Hepatic stellate cell (primary cell): ENCODE results near the gene BPTF.
A peak's percentile ranks its signal among the peaks of the same experiment; 100 is the strongest.
"Not testable (repeated sequence)": the region's sequence is repeated elsewhere in the genome, so short reads cannot be mapped to it uniquely, and the experiment has no call there.

Experiments
- DNase-seq: peaks from one replicate; pipeline ENCODE4 v3.0.0; 2011; ENCODE audit warnings: low spot score

The BPTF gene

DNA sequence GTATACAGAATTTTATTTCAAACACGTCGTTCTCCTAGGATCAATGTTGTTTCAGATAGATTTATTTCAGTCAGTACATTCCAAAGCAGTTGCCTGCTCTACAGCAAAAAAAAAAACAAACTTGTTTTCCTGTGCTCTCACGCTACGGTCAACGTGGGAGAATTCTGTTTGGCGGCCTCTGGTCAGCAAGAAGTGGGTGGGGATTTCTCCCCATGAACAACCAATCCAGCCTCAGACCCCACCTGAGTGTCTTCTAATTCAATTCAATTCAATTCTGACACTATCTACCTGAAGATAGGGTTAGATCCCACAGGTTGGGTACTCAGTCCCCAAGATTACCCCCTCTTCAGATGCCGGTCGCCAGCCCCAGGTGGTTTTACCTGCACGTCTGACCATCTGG, 148.9 kb downstream of the BPTF start:
- no peak for DNase-seq

DNA sequence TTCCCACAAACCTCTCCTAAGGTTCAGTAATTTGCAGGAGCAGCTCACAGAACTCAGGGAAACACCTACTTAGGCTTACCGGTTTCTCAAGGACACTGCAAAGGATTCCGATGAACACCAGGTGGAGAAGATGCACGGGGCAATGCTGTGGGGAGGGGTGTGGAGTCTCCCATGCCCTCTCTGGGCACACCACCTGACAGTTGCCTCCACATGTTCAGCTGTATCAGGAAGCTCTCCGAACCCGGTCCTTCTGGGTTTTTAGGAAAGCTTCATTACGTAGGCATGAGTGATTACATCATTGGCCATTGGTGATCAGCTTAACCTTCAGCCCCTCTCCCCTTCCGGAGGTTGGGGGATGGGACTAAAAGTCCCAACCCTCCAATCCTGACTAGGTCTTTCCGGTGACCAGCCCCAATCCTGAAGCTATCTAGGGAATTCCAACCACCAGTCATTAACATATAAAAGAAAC, 149.3 kb downstream of the BPTF start:
- no peak for DNase-seq

DNA sequence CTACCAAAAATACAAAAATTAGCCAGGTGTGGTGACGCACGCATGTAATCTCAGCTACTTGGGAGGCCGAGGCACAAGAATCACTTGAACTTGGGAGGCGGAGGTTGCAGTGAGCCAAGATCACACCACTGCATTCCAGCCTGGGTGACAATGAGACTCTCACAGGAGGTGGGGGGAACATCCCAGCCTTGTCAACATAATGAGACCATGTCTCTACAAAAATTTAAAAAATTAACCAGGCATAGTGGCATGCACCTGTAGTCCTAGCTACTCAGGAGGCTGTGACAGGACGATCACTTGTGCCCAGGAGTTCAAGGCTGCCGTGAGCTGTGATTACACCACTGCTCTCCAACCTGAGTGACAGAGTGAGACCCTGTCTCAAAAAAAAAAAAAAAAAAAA, 151.0 kb downstream of the BPTF start:
- DNase-seq: not testable (repeated sequence)

DNA sequence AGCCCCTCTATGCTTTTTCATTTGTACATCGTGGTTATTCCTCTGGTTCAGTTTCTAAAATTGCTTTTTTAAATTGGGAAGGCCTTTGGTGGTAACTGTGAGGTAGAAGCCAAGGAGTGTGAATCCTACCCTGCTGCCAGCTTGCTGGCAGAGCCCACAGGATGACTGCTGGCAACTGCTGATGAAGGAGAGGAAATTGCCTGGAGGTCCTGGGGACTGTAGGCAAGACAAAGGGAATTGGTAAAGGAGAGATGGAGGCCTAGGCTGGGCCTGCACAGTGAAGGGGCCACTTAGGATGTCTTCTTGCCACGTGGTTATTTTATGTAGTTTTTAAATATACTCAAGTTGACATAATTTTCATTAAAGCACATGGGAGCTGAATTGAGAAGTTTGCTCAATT, 155.2 kb downstream of the BPTF start:
- DNase-seq: no peak

DNA sequence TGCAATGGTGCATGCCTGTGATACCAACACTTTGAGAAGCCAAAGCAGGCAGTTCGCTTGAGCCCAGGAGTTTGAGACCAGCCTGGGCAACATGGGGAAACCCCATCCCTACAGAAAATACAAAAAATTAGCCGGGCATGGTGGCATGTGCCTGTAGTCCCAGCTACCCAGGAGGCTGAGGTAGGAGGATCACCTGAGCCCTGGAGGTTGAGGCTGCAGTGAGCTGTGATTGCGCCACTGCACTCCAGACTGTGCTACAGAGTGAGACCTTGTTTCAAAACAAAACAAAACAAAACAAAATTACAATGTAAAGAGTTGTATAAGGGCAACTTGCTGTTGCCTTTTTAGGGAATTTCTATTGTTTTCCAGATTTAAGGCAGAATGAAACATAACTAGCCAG, 155.6 kb downstream of the BPTF start:
- not testable (repeated sequence) for DNase-seq

DNA sequence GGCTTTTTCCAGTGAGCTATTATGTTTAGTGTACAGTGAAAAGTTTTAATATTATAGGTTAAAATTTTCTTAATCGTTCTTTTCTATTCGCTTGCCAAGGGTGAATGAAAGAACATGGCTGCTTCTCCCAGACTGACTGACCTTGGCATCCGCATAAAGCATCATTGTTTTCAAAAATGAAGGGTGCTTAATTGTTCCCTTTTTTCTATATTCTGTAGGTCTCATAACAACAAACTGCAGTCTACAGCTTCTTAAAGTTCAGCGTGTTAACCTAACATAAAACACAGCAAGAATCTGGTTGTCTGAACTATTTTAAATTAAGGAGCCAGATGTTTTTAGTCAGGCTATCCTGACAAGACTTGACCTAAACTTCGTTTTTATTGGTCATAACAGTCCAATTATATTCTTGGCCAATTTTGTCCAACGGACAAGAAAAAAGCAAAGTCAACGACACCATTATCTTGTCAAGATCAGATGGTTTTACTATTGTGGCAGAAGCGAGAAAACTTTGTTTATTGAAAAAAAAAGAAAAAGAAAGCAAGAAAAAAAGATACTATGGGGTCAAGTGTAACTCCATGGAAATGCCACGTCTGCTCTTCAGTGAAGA, 156.8 kb downstream of the BPTF start:
- DNase-seq: no peak

DNA sequence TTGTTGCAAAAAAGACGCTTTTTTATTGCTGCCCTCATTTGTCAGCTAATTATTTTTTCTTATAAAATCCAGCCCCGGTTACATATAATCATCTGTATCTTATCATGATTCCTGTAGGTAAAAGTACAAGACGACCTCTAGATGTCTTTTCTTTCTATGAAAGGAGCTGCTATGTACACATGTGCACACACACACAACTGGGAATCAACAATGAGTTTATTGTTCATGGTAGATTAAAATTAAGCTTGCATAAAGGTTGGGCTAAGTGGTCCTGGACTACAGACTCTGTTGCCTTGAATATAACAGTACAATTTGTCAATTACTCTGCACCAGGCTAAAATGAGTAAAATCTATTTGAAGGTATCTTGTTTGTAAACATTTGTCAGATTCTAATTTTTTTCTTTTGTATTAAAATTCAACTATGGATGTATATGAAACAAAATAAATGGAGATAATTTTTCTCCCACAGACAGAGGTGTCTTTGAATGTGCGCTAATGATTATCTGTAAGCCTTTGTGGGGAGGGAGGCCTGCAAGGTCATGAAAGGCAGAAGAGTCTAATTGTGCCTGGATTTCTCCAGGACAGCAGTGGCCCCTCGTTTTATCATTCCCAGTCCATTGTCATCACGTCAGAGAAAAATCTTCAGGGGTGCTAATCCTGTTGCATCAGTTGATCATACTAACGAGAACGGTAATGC, 157.5 kb downstream of the BPTF start:
- DNase-seq: no peak

DNA sequence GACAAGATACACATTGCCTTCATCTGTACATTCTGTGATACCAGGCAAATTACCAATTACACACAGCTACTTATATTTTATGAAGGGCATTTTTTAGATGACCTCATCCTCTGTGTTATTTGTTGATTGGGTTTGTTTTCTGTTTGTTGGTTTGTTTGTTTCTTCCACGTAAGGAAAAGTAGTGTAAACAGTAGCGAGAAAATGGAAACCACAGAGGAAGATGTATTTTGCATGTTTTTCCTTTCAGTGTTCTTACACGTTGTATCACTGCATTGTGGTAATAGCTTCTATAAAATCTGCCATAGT, 158.0 kb downstream of the BPTF start:
- no peak for DNase-seq

DNA sequence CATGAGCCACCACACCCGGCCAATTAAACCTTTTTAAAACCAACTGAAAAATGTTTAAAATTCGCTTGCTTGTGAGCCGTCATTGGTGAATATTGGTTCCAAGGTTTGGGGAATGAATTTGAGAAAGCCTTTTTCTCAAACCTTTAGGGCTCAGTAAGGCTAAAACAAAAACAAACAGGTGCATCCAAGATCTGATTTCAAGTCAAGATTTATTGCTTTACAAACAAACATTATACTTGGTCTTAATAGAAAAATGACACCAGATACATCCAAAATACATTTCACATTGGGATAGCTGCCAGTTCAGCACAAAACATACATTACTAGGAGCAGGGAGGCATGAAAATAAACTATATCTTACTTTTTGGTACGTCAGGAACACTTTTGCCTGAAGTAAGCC, 165.6 kb downstream of the BPTF start:
- no peak for DNase-seq

DNA sequence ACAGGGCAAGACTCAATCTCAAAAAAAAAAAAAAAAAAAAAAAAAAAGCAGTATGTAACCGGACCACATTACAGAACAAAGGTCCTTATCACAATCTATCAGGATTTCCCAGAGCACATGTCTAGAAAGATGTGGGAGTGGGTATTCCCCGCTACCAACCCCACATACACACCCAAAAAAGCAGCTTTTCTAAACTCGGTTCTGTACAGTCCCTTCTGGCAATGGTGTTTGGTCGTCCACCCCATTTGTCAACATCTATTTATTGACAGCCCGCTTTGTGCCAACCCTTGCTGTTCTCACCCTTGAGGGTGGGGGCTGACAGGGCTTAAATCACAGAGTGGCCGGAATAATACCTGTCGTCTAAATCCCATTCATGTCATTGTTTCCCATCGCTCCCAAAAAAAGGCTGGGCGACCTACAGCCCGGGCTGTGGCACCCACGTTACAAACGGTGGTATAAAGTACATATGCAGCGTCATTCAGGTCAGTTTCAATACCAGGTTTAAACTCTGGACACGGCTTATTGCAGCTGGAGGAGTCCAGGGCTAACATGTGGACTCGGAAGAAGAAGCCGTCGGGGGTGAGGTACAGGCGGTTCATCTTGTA, 167.3 kb downstream of the BPTF start:
- no peak for DNase-seq

DNA sequence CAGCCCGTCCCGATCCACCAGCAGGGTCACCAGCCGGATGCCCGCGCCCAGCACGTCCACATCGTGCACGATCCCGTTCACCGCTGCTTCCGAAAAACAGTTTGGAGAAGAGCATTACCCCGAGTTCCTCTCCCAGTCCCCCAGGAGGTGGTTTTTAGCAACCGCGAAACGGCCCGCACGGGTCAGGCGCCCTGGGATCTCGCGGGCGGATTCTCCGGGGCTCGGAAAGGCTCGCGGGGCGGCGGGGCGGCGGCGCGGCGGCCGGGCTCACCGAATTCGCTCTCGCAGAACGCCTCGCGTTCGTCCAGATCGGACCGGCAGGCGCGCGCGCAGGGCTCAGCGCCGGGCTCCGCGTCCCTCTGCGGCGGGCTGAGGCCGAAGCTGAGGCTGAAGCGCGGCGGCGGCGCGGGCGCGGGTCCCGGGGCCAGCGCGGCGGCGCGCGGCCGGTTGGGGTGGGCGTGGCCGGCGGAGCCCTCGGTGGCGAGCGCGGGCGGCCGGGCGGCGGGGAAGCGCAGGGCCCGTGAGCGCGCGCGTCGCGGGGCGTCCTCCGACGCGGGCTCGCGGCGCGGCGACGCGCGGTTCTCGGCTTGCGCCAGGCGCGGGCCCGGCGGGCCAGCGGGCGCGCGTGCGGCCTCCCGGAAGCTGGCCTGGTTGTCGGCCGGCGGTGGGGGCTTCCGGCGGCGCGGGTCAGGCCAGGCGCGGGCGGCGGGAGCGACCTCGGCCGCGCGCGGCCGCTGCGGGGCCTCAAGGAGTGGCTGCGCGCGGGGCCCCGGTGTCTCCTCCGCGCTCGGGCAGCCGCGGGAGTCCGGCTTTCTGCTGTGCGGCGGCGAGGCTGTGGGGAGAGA, 168.1 kb downstream of the BPTF start:
- peak; percentile 81 for DNase-seq

DNA sequence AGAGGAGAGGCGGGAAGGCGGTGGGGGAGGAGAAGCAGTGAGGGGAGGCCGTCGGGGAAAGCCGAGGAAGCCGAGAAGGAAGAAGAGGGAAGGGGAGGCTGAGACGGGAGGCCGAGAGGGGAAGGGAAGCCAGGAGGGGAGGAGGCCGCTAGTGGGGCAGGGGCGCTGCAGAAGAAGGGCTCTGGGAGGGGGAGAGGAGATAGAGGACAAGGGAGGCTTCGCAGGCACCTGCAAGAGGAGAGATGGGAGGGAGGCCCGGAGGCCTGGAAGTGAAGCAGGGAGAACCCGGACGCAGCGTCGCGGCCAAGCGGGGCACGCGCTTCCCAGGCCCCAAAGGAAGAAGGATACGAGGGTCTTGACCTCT, 168.7 kb downstream of the BPTF start:
- peak; percentile 21 for DNase-seq

DNA sequence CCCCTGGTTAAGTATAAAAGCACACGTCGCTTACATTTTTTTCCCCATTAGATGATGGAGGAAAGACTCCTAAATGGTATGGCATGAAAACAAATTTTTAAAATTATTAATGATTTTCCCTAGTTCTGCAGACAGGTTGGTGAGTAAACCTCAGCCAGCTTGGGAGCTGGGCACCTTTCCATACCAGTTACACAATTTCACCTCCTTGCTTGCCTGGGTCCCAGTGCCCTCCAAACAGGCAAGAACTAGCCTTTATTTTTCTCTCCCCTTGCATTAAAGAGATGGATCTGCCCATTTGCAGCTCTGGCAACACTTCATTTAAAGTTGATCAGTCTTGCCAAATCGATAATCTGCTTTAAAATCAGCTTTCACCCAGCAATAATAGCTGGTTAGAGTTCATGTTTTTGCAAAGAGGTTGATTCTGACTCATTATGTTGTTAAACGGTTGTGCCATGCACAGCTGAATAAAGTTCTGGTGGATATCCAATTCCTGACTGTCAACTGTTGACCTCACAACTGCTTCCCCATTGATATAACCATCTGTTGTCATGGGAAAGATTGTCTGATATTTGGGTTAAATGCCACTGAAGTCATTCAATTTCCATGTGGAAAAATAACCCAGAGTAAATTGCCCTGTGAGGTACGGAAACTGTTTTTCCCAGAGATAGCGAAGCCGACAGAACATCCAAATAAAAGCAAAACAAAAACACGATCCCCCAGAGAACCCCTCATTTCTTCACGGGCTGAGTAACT, 169.7 kb downstream of the BPTF start:
- DNase-seq: peak; percentile 86

DNA sequence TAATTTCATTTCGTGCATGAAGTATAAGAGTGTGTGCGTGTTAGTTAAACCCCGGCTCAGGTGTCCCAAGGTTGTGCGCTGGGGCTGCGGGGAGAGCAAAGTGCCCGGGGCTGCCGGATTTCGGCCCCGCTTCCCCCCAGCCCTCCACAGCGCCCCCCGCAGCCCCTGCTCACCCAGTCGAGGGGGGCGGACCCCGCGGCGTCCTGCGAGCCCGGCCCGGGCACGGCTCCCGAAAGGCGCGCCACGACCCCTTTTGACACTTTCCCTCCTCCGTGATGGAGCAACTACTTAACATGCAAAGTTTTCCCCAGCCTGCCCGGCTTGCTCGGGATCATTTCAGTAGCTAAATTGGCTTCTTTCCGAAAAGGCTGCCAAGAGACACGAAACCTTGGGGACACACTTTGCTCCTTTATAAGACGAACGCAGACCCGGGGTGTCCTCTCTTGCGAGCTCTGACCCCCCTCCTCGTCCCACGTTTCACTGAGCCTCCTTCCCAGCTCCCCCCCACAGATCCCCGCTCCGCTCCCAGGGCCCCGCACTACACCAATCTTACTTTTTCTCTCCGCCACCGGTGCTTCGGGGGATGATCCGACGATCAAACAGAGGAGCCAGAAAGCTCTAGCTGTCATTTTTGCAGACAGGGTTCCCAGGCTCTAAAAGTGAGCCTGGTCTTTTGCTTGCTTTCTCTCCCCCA, 170.4 kb downstream of the BPTF start:
- peak; percentile 34 for DNase-seq

DNA sequence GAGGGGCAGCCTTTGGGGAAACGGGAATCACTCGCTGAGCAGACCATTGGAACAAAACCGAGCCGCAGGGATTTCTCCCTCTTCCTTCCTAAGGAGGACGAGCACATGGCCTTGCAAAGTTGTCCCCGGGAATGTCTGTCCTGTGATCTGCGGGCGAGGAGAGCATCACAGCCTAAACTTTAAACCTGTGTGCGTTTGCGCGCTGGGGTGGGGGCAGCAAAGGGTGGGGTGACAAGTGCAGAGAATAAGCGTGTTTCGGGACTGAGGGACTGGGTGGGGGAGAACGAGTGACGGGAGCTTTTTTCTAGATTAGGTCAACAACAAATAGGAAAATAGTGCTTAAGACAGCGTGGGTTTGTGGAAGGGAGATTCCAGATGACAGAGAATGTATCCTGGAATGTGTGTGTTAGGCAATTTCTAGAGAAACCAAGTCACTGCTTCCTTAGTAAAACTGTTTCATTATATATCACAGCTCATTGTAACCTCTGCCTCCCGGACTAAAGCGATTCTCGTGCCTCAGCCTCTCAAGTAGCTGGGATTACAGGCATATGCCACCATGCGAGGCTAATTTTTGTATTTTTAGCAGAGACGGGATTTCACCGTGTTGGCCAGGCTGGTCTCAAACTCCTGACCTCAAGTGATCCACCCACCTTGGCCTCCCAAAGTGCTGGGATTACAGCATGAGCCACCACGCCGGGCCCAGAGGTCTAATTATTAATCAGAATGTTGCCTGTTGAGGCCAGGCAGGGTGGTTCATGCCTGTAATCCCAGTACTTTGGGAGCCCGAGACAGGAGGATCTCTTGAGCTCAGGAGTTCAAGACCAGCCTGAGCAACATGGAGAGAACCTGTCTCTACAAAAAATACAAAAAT, 171.2 kb downstream of the BPTF start, which contains the start of gene C17orf58:
Gene C17orf58 (minus strand): TSS at position 169 of the 871 bp plus-strand sequence. CDS start 271 bp downstream, outside the sequence.
- peak; percentile 25 for DNase-seq

DNA sequence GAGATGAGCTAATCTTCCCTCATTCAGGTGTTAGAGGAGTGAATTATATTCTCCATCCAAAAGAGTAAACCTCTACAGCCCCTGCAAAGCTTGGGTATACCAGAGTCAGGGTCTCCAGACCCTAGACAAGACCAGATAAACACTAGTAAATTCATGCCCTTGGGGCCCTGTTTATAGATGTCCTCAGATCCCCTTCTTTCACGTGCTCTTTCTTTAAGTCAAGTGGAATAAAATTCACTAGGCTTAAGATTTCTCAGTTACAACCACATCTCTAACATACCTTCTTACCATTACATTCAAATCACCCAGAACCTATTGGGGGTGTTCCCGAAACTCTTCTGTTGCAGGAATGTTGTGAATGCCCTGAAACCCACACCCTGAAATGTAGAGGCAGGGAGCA, 173.2 kb downstream of the BPTF start:
- no peak for DNase-seq

DNA sequence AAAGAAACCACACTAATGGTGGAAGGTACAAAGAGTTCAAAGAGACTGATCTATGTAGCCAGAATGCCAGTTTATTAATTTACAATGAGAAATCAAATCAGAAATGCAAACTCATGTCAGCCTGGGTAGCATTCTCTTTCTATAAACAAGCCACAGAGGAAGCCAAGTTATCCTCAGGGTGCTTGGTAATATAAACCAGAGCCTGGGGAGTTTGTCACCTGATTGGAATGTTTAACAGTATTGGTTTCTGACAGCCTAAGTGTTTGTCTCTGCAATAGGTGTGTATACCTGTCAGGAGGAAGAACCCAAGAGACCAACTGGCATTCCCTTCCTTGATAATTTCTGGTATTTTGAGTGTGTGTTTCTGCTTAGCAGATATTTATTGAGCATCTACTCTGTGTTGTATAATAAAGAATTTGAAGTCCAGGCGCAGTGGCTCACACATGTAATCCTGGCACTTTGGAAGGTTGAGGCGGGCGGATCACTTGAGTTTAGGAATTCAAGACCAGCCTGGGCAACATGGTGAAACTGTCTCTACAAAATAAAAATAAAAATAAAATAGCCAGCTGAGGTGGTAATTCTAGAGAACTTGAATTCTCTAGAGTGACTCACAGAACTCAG, 174.1 kb downstream of the BPTF start:
- no peak for DNase-seq

DNA sequence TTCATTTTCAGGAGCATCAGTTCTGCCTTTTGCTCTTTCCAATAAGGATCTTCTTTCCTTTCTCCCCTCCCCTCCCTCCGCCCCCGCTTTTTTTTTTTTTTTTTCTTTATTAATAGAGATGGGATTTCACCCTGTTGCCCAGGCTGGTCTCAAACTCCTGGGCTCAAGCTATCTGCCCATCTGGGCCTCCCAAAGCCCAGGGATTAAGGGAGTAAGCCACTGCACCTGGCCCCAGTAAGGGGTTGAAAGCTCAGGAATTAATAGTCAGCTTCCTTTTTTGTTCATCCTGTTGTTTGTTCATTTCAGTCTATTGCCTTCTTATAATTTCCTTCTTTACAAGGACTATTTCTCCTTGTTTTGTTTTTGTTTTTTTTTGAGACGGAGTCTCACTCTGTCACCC, 178.9 kb downstream of the BPTF start:
- DNase-seq: no peak

DNA sequence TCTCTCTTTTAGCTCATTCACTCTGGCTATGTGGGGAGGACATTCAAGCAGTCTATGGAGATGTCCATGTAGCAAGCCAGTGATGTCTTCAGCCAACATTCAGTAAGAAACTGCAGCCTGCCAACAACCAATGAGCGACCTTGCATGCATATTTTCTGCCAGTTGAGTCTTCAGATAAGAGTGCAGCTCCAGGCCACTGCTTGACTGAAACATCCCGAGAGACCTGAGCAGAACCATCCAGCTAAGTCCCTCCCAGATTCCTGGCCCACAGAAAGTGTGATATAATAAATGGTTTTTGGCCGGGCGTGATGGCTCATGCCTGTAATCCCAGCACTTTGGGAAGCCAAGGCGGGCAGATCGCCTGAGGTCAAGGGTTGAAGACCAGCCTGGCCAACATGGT, 181.5 kb downstream of the BPTF start:
- DNase-seq: no peak

DNA sequence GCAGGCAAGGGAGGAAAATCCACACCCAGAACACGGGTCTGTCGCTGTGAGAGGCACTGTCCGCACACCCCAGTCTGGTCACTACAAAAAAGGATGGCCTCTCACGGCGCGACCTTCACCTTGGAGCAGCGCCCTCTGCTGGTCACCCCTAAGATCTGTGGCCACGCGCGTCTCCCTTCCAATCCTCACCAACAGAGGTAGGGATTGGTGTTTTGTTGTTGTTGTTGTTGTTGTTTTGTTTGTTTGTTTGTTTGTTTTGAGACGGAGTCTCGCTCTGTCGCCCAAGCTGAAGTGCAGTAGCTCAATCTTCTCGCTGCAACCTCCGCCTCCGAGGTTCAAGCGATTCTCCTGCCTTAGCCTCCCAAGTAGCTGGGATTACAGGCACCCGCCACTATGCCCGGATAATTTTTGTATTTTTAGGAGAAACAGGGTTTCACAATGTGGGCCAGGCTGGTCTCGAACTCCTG, 185.9 kb downstream of the BPTF start:
- DNase-seq: no peak
